Right ventricle myocardium inferior (tissue), 1 donor: ENCODE measurements around the gene CLEC4F. TPM values are rescaled to one million over a fixed set of nuclear protein-coding genes. Genes with fewer than 3 reads are reported as not detected.
A peak's percentile ranks its signal among the peaks of the same experiment; 100 is the strongest.

Source experiments
- ATAC-seq: fragments of 200-7000 bp; cut with Tn5 transposase; one replicate; pipeline ENCODE4 v1.9.1; 2020; ENCODE audit warnings: mild to moderate bottlenecking, moderate library complexity
- DNase-seq: peaks from one replicate; pipeline ENCODE4 v3.0.0; 2021; ENCODE audit errors: missing footprints
- intact Hi-C: fragments of 100-400 bp; cut with DNase I; formaldehyde crosslinking; loops from one replicate; pipeline ENCODE4 v1.11.0; 2022
- long read RNA-seq: library from polyadenylated mRNA; unstranded; transcript quantifications from one replicate; pipeline ENCODE4 v2.0.0, GENCODE V29; 2021
- total RNA-seq: library from RNA; stranded (reverse); fragmentation: NEBNext Ultra II Directional; extraction: Animal tissue kit (Norgen Biotek cat#: 25700); gene quantifications from one replicate; pipeline ENCODE4 v1.2.1, GENCODE V29; 2021
- donor health status: DM: no; HTN: yes; CAD: no; lungs with severe emphysema.

Gene CLEC4F
- total RNA-seq, result 0.22 TPM
- long read RNA-seq, result 0 reads

DNA sequence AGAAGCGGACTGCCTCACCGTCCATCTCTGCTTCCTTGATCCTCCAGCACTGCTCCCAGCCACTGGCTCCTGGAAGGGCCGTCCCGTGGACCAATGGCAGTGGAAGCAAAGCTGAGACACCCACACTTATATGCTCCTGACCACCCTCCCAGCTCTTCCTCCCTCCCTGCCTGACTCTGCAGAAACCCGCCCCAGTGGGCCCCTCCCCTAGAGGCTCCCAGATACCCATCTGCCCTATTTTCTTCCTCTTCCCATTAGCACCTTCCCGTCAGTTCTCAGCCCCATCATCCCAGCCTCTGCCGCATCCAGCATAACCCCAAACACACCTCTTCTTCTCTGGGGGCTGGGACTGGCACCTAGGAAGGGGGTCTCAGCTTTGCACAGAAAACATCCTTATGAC is at the start of gene CLEC4F:
CLEC4F (minus strand) TSS at position 101 of the 400 bp plus-strand sequence; CDS start at position 25, 76 bp downstream.
- no peak for DNase-seq
- intact Hi-C loops, result no loop called here
- no peak for ATAC-seq

- intact Hi-C loops, result no loop called here
- DNase-seq (no peak), ATAC-seq (no peak)
These were observed 48.6 kb upstream of the CLEC4F start for GRCh38 chr2:70868970-70869369.

DNA sequence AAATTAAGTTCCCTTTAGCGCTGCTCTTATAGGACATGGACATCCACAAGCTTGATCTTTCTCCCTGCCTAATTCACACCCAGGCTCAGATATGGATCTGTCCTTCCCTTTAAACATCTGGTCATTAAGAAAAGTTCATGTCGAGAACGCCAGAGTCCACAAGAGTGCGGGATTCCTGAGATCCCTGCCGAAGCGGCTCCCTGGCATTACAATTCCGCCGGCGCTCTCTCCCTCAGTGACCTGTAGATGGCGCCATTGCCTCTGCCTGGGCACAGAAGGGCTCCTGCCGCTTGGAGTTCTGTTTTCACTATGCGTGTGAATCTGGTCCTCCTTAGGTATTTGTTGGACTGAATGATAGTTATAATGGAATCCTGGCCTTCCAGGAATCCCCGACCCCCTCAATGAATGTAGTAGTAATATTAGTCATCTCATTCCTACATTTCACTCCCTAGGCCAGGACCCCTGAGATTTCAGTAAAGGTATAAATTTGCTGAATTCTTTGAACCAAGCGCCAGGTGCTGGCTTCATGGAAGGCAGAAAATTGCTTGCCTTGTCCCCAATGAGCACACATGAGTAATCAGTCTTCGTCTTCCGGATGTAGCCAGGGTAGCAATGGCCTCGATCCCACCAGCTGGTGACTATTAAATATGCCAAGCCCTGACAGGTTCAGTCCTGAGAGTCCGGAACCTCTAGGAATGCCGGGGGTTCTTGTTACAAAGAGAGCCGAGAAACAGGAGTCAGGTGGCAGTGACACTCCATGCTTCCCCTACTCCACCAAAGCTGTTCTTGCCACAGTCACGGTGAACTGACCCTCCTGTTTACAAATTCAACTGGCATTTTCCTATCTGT is 41.6 kb upstream of the CLEC4F start:
- ATAC-seq (peak; percentile 80), DNase-seq (peak; percentile 85)
- intact Hi-C loops, result loop anchor here (2.0 to 5.0 kb wide), 3 partner anchors 59 to 85 kb away; partner anchors contain the start of gene FIGLA

GRCh38 chr2:70855667-70856066 is 35.3 kb upstream of the CLEC4F start:
- DNase-seq (no peak), ATAC-seq (no peak)
- intact Hi-C loops, result no loop called here

- no peak for ATAC-seq
- intact Hi-C loops, result no loop called here
- DNase-seq, result no peak
These were observed 34.0 kb upstream of the CLEC4F start for GRCh38 chr2:70854411-70854810.

- intact Hi-C loops, result no loop called here
- DNase-seq (no peak), ATAC-seq (no peak)
These were observed 32.4 kb upstream of the CLEC4F start for GRCh38 chr2:70852824-70853223.

GRCh38 chr2:70851704-70852103 is 31.3 kb upstream of the CLEC4F start:
- ATAC-seq, result no peak
- intact Hi-C loops, result no loop called here

GRCh38 chr2:70850925-70851324 is 30.5 kb upstream of the CLEC4F start:
- DNase-seq (no peak), ATAC-seq (no peak)
- intact Hi-C loops, result no loop called here

More at GRCh38 chr2:70851704-70852103, 31.3 kb upstream of the CLEC4F start:
- no peak for DNase-seq

DNA sequence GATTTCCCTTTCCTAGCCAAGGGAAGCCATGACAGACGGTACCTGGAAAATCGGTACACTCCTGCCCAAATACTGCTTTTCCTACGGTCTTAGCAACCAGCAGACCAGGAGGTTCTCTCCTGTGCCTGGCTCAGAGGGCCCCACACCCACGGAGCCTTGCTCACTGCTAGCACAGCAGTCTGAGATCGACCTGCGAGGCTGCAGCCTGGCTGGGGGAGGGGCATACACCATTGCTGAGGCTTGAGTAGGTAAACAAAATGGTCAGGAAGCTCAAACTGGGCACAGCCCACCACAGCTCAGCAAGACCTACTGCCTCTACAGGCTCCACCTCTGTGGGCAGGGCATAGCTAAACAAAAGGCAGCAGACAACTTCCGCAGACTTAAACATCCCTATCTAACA is 22.0 kb upstream of the CLEC4F start:
- intact Hi-C loops, result no loop called here
- DNase-seq (no peak), ATAC-seq (no peak)

DNA sequence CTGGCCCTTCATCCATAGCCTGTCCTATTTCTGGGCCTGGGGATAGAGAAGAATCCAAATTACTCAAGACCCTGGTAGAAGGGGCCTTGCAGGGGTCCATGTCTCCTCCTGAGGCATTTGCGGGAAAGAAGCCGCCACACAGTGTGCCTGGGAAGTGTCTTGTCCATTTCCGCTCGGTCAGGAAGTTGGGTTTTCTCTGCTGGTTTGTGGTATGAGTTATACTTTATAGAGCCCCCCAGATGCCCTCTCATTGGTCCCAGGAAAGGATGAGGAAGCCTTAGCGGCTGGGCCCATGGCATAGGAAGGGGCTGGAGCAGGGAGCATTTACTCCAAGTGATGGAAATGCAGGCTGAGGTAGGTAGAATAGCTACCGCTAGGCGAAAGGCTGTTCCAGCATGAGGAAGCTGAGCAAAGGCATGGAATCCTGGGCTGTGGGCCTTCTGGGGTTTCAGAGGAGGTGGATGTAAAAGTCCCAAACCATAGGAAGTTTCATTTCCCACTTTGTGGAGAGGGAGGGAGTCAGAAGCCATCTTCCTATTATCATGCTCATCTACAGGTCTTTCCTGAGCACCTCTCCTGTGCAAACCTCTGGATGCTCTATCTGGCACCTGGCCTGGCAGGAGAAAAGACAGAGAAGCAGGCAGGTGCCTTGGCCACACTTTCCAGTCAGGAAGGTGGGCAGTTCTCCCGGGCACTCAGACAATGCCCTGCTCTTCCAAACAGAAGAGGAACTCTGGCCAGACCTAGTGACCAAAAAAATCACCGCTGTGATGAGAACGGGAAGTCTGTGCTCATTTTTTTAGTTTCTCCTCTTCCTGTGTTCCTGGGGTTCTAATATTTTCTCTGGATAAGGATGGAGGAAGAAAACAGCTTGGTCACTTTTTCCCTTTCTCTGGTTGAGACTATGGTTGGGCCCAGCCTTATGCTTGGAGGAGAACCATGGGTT is 17.9 kb upstream of the CLEC4F start:
- ATAC-seq (no peak), DNase-seq (no peak)
- intact Hi-C loops, result no loop called here

DNA sequence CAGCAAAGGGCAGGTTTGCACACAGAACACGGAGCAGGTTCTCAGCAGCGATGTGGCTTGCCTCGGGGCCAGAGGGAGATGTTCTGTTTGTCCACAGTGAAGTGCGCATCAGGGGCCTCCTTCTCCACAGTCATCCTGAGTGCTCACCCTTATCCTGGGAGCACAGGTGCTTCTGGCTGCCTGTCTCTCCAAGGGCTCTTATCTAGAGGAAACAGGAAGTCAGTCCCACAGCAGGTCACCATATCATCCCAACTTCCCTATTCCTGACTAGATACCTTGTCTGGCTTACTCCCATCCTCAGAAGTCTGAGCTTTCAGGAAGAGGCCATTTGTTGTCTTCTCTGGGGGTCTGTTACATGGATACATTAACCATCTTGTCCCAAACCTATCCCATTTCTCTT is 15.2 kb upstream of the CLEC4F start, which contains the start of gene CD207:
CD207 (minus strand) TSS at position 174 of the 400 bp plus-strand sequence; CDS start at position 134, 40 bp downstream.
- ATAC-seq (no peak), DNase-seq (no peak)
- intact Hi-C loops, result no loop called here

- ATAC-seq, result no peak
- intact Hi-C loops, result no loop called here
- DNase-seq, result no peak
These were observed 14.5 kb upstream of the CLEC4F start for GRCh38 chr2:70834881-70835280.

- ATAC-seq (no peak), DNase-seq (no peak)
- intact Hi-C loops, result no loop called here
These were observed 13.7 kb upstream of the CLEC4F start for GRCh38 chr2:70834106-70834505.

DNA sequence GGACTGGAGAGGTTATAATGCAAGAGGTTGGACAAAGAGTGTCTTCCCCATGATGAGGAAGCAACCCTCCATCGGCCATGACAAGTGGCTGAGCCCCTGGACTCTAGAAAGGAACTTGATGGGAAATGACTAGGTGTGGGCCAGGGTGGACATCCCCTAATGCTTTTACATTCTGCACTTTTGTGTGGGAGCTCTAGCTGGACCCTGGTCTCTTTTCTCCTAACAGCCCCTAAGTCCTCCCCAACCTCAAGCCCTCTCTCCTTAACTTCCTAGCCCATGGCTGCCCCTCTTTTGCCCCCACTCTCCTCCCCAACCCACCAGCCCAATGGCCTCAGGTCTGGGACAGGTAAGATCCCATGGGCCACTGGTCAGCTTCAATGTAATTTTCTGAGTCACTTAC is 12.8 kb upstream of the CLEC4F start:
- intact Hi-C loops, result no loop called here
- DNase-seq (no peak), ATAC-seq (no peak)

DNA sequence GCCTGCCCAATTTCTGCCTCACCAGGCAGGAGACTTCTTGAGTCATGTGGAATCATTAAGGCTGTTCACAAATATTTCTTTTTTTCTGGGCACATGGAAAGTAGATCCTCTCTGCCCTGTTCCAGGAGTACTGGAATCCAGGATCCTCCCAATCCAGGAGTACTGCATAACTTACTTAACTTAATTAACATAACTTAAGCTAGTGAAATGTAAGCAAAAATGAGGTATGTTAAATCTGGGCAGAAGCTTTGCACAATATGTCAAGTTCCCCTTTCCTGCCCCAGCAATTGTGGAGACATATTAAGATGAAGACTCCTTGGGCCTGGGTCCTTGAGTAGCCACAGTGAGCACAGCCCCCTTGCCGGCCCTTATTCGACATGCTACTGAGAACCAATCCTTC is 12.0 kb upstream of the CLEC4F start:
- intact Hi-C loops, result no loop called here
- no peak for ATAC-seq
- no peak for DNase-seq

DNA sequence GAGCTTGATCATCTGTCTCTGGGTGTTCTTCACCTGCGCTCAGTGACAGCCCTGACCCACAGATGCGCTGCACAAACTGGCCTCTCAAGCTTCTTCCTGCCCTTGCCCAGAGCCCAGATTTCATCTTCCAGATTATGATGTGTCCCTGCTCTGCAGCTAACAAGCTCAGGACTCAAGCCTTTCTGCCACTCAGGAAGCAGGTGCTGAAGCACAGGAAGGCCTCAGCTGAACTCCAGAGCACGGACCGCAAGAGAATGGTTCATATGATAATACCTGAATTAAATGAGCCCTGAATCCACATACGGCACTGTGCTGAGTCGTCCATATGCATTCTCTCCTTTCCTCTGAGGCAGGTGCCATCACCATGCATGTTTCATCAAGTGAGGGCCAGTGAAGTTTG is 11.5 kb upstream of the CLEC4F start:
- DNase-seq (no peak), ATAC-seq (no peak)
- intact Hi-C loops, result no loop called here

DNA sequence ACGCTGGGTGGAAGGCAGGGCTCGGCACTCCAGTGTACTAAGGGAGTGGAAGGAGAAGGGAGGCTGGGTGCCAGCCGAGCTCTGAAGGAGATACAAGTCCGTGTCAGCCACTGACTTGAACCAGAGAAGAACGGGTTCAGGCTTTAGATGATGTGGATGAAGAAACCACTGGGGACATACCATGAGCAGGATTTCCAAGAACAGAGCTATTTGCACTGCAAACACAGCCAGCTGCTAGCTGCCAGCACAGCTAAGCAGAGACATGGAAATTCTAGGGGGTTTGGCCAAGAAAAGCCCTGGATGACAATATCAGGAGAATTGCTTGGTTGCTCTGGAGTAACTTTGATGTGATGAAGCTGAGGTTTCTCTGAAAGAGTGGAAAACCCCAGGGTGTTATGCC is 10.0 kb upstream of the CLEC4F start:
- intact Hi-C loops, result no loop called here
- DNase-seq (no peak), ATAC-seq (peak; percentile 60)

- no peak for DNase-seq
- intact Hi-C loops, result no loop called here
- no peak for ATAC-seq
These were observed 9.5 kb upstream of the CLEC4F start for GRCh38 chr2:70829916-70830315.
